ENCODE measurements around the gene CTBP2. TPM values are rescaled to one million over a fixed set of nuclear protein-coding genes. Genes with fewer than 3 reads are reported as not detected.
"Not testable (repeated sequence)": the region's sequence is repeated elsewhere in the genome, so short reads cannot be mapped to it uniquely, and the experiment has no call there.

The CTBP2 gene
- total RNA-seq, 1 donor from 2014 or later, result 35.9 TPM

GRCh38 chr10:125187238-125188194, 27.2 kb upstream of the CTBP2 start:
- intact Hi-C loops (cut with DNase I), result no loop called here
- DNase-seq (ENCODE audit: low spot score), result peak; percentile 51

- intact Hi-C loops (cut with DNase I), result no loop called here
- DNase-seq (ENCODE audit: low spot score), result peak; percentile 70
Measured at GRCh38 chr10:125186431-125187170, 26.2 kb upstream of the CTBP2 start.

GRCh38 chr10:125179107-125179506, 18.7 kb upstream of the CTBP2 start:
- DNase-seq (ENCODE audit: low spot score); intact Hi-C loops (cut with DNase I): not testable (repeated sequence)

GRCh38 chr10:125177641-125178640, 17.6 kb upstream of the CTBP2 start:
- DNase-seq (ENCODE audit: low spot score), result no peak
- intact Hi-C loops (cut with DNase I), result no loop called here

- intact Hi-C loops (cut with DNase I), result no loop called here
Measured at GRCh38 chr10:125175807-125176206, 15.4 kb upstream of the CTBP2 start.

GRCh38 chr10:125174360-125174759, 14.0 kb upstream of the CTBP2 start:
- no peak for DNase-seq (ENCODE audit: low spot score)
- intact Hi-C loops (cut with DNase I), result no loop called here

More at GRCh38 chr10:125175807-125176206, 15.4 kb upstream of the CTBP2 start:
- no peak for DNase-seq (ENCODE audit: low spot score)

GRCh38 chr10:125172694-125173093, 12.3 kb upstream of the CTBP2 start:
- intact Hi-C loops (cut with DNase I), result no loop called here
- no peak for DNase-seq (ENCODE audit: low spot score)

GRCh38 chr10:125171402-125172306, 11.3 kb upstream of the CTBP2 start:
- intact Hi-C loops (cut with DNase I), result no loop called here
- DNase-seq (ENCODE audit: low spot score), result no peak

GRCh38 chr10:125169915-125170314, 9.6 kb upstream of the CTBP2 start:
- DNase-seq (ENCODE audit: low spot score), result no peak
- intact Hi-C loops (cut with DNase I), result loop anchor here (10.0 kb wide), 1 partner anchor 255 kb away; no protein-coding TSS in a partner anchor

GRCh38 chr10:125169279-125169678, 8.9 kb upstream of the CTBP2 start:
- intact Hi-C loops (cut with DNase I), result loop anchor here (10.0 kb wide), 1 partner anchor 254 kb away; no protein-coding TSS in a partner anchor
- no peak for DNase-seq (ENCODE audit: low spot score)

- intact Hi-C loops (cut with DNase I), result loop anchor here (10.0 kb wide), 1 partner anchor 252 kb away; no protein-coding TSS in a partner anchor
- DNase-seq (ENCODE audit: low spot score), result no peak
Measured at GRCh38 chr10:125166658-125167057, 6.3 kb upstream of the CTBP2 start.

- DNase-seq (ENCODE audit: low spot score), result no peak
- intact Hi-C loops (cut with DNase I), result loop anchor here (10.0 kb wide), 1 partner anchor 251 kb away; no protein-coding TSS in a partner anchor
Measured at GRCh38 chr10:125165584-125166573, 5.5 kb upstream of the CTBP2 start.

- intact Hi-C loops (cut with DNase I), result loop anchor here (5.0 to 10.0 kb wide), 2 partner anchors 168 to 250 kb away; no protein-coding TSS in a partner anchor
- DNase-seq (ENCODE audit: low spot score), result no peak
Measured at GRCh38 chr10:125164421-125164820, 4.1 kb upstream of the CTBP2 start.

GRCh38 chr10:125163803-125164202, 3.4 kb upstream of the CTBP2 start:
- intact Hi-C loops (cut with DNase I), result loop anchor here (5.0 to 10.0 kb wide), 2 partner anchors 168 to 249 kb away; no protein-coding TSS in a partner anchor
- DNase-seq (ENCODE audit: low spot score), result no peak

GRCh38 chr10:125163312-125163711, 2.9 kb upstream of the CTBP2 start:
- intact Hi-C loops (cut with DNase I), result loop anchor here (5.0 to 10.0 kb wide), 2 partner anchors 169 to 249 kb away; no protein-coding TSS in a partner anchor
- DNase-seq (ENCODE audit: low spot score), result not testable (repeated sequence)

GRCh38 chr10:125162120-125162931, 2.0 kb upstream of the CTBP2 start:
- intact Hi-C loops (cut with DNase I), result loop anchor here (5.0 to 10.0 kb wide), 2 partner anchors 170 to 248 kb away; no protein-coding TSS in a partner anchor
- DNase-seq (ENCODE audit: low spot score), result no peak
